ENCODE measurements around the gene EYS. TPM values are rescaled to one million over a fixed set of nuclear protein-coding genes. Genes with fewer than 3 reads are reported as not detected.

Gene EYS
- total RNA-seq, 3 donors from 2014 or later = 0.16 to 0.61 (median 0.60) TPM

GRCh38 chr6:64553249-64553786 is 1153.7 kb downstream of the EYS start:
- Histone ChIP-seq H3K36me3 (ENCODE audit: low read depth) (no peaks in the 10 kb centered on the region), H3K4me3 (no peak overlapping the region), H3K9me3 (no peaks in the 10 kb centered on the region), H3K4me1 (ENCODE audit: low read depth) (no peaks in the 10 kb centered on the region)
- DNase-seq (no peak), ATAC-seq (no peak)
- intact Hi-C loops (cut with DNase I, micrococcal nuclease) = no loop called here
- TF ChIP-seq CTCF (IDR thresholded peaks at IDR 0.05) = no peak

- no peaks in the 10 kb centered on the region for H3K36me3 ChIP-seq (ENCODE audit: low read depth)
- intact Hi-C loops (cut with DNase I, micrococcal nuclease) = no loop called here
- no peak overlapping the region for H3K4me3 ChIP-seq
- TF ChIP-seq CTCF (IDR thresholded peaks at IDR 0.05) = no peak
- no peak for ATAC-seq
- no peaks in the 10 kb centered on the region for H3K9me3 ChIP-seq
- DNase-seq = no peak
- H3K4me1 ChIP-seq (ENCODE audit: low read depth) = no peaks in the 10 kb centered on the region
These were observed 1159.3 kb downstream of the EYS start for GRCh38 chr6:64547594-64548268.

- ATAC-seq = no peak
- no peaks in the 10 kb centered on the region for H3K9me3 ChIP-seq
- H3K36me3 ChIP-seq (ENCODE audit: low read depth) = no peaks in the 10 kb centered on the region
- no peak for DNase-seq
- H3K4me3 ChIP-seq = no peak overlapping the region
- no peak for TF ChIP-seq CTCF (IDR thresholded peaks at IDR 0.05)
- intact Hi-C loops (cut with DNase I, micrococcal nuclease) = no loop called here
- no peaks in the 10 kb centered on the region for H3K4me1 ChIP-seq (ENCODE audit: low read depth)
These were observed 1167.1 kb downstream of the EYS start for GRCh38 chr6:64539917-64540316.

- ATAC-seq = no peak
- H3K9me3 ChIP-seq = no peaks in the 10 kb centered on the region
- intact Hi-C loops (cut with DNase I, micrococcal nuclease) = no loop called here
- H3K4me1 ChIP-seq (ENCODE audit: low read depth) = no peaks in the 10 kb centered on the region
- H3K4me3 ChIP-seq = no peak overlapping the region
- TF ChIP-seq CTCF (IDR thresholded peaks at IDR 0.05) = no peak
- no peaks in the 10 kb centered on the region for H3K36me3 ChIP-seq (ENCODE audit: low read depth)
- no peak for DNase-seq
These were observed 1168.3 kb downstream of the EYS start for GRCh38 chr6:64538722-64539121.

- Histone ChIP-seq H3K36me3 (ENCODE audit: low read depth) (no peaks in the 10 kb centered on the region), H3K4me1 (ENCODE audit: low read depth) (no peaks in the 10 kb centered on the region), H3K4me3 (no peak overlapping the region), H3K9me3 (no peaks in the 10 kb centered on the region)
- DNase-seq = no peak
- intact Hi-C loops (cut with DNase I, micrococcal nuclease) = no loop called here
- TF ChIP-seq CTCF (IDR thresholded peaks at IDR 0.05) = no peak
- ATAC-seq = no peak
These were observed 1179.1 kb downstream of the EYS start for GRCh38 chr6:64527899-64528298.

All from mucosa of descending colon (tissue), 3 donors.